T47D (cell line): ENCODE measurements around the gene PLK5.
A peak's percentile ranks its signal among the peaks of the same experiment; 100 is the strongest.

Source experiments
- DNase-seq, 2 experiments: peaks; one replicate each; pipeline versions ENCODE4 v3.0.0 to v3.0.0-alpha.2; 2011 to 2012; ENCODE audit warnings: low read depth in 1 of 2, low spot score in 1 of 2
- JUND ChIP-seq: IDR thresholded peaks from 2 replicates; pipeline ENCODE4 v1.6.1; 2012; ENCODE audit warnings: low read depth
- in situ Hi-C: cut with HindIII; loops from 2 replicates; pipeline ENCODE4 v1.10.0; 2016; ENCODE audit warnings: low sequenced_read_pairs, low pct_unique_long_range_greater_than_20kb

PLK5 gene

GRCh38 chr19:1507192-1507660, 16.7 kb upstream of the PLK5 start:
- DNase-seq, result no peak
- in situ Hi-C loops, result no loop called here
- TF ChIP-seq JUND, result no peak

GRCh38 chr19:1507763-1508506, 15.9 kb upstream of the PLK5 start:
- DNase-seq, result peak; percentile 97 to 98
- no peak for TF ChIP-seq JUND
- in situ Hi-C loops, result no loop called here

- TF ChIP-seq JUND, result no peak
- in situ Hi-C loops, result no loop called here
- no peak for DNase-seq
These were observed 15.4 kb upstream of the PLK5 start for GRCh38 chr19:1508507-1508856.

- no peak for TF ChIP-seq JUND
These were observed 14.1 kb upstream of the PLK5 start for GRCh38 chr19:1509602-1510441.

GRCh38 chr19:1510442-1510806, 13.5 kb upstream of the PLK5 start:
- in situ Hi-C loops, result no loop called here
- no peak for TF ChIP-seq JUND
- no peak for DNase-seq

More at GRCh38 chr19:1509602-1510441, 14.1 kb upstream of the PLK5 start:
- in situ Hi-C loops, result no loop called here
- DNase-seq, result no peak

- no peak for DNase-seq
- in situ Hi-C loops, result no loop called here
- no peak for TF ChIP-seq JUND
These were observed 13.1 kb upstream of the PLK5 start for GRCh38 chr19:1510807-1511206.

- in situ Hi-C loops, result no loop called here
- no peak for TF ChIP-seq JUND
These were observed 12.3 kb upstream of the PLK5 start for GRCh38 chr19:1511318-1512317.

GRCh38 chr19:1512671-1513498, 11.0 kb upstream of the PLK5 start, which contains the start of gene ADAMTSL5:
ADAMTSL5 (minus strand) TSS chr19:1513019; CDS start chr19:1510943, 2,076 bp downstream.
- no peak for TF ChIP-seq JUND
- in situ Hi-C loops, result no loop called here
- peak in 1 of 2 experiments; percentile 80 for DNase-seq

More at GRCh38 chr19:1511318-1512317, 12.3 kb upstream of the PLK5 start:
- no peak for DNase-seq

GRCh38 chr19:1513499-1514294, 10.2 kb upstream of the PLK5 start:
- no peak for TF ChIP-seq JUND
- in situ Hi-C loops, result no loop called here
- peak in 1 of 2 experiments; percentile 70 for DNase-seq

GRCh38 chr19:1514295-1514661, 9.6 kb upstream of the PLK5 start:
- no peak for DNase-seq
- TF ChIP-seq JUND, result no peak
- in situ Hi-C loops, result no loop called here

- TF ChIP-seq JUND, result no peak
- no peak for DNase-seq
- in situ Hi-C loops, result no loop called here
These were observed 8.7 kb upstream of the PLK5 start for GRCh38 chr19:1514986-1515721.
